Thyroid gland (tissue), 4 donors: Measurements from ENCODE around the gene HSPA12A.

Experiments
- POLR2A ChIP-seq, 2 donors: fragments of 450-650 bp; IDR thresholded peaks; one replicate each; pipeline ENCODE4 v1.6.1; 2017; ENCODE audit warnings: antibody characterized with exemption in 2 of 2, mild to moderate bottlenecking in 2 of 2, moderate library complexity in 1 of 2
- TF ChIP-seq, protein P1 (sequence below), 6 experiments: fragments of 200-600 bp in 3 of 6; fragments of 450-650 bp in 3 of 6; sonication (generic) in 3 of 6; IDR thresholded peaks; one replicate each; pipeline ENCODE4 v1.5.1; 2016 to 2019; ENCODE audit warnings: antibody characterized with exemption in 6 of 6, mild to moderate bottlenecking in 2 of 6, inconsistent platforms in 1 of 6, moderate library complexity in 1 of 6

DNA sequence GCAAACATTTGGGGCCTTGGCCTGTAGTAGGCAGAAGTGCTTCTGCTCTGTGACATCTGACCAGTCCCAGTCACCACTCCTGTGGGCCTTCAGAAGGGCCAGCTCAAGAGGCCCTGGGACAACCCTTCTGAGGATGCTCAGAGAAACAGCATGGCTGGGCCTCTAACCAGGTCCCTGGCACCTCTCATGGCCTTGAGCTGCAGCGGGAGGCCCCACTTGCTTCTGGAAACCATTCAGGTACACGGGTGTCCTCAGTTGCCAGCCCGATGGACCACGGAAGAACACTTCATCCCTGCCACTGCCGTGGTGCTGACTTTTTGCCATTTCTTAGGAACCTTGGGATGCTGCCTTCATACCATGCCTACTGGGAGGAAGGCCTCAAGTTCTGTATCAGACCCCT lies 57.6 kb downstream of the HSPA12A start:
- no peak for TF ChIP-seq POLR2A (IDR thresholded peaks at IDR 0.05)
- TF ChIP-seq, protein P1, sequence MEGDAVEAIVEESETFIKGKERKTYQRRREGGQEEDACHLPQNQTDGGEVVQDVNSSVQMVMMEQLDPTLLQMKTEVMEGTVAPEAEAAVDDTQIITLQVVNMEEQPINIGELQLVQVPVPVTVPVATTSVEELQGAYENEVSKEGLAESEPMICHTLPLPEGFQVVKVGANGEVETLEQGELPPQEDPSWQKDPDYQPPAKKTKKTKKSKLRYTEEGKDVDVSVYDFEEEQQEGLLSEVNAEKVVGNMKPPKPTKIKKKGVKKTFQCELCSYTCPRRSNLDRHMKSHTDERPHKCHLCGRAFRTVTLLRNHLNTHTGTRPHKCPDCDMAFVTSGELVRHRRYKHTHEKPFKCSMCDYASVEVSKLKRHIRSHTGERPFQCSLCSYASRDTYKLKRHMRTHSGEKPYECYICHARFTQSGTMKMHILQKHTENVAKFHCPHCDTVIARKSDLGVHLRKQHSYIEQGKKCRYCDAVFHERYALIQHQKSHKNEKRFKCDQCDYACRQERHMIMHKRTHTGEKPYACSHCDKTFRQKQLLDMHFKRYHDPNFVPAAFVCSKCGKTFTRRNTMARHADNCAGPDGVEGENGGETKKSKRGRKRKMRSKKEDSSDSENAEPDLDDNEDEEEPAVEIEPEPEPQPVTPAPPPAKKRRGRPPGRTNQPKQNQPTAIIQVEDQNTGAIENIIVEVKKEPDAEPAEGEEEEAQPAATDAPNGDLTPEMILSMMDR (IDR thresholded peaks at IDR 0.05), result no peak
